ENCODE data around the gene PLD5. TPM values are rescaled to one million over a fixed set of nuclear protein-coding genes. Genes with fewer than 3 reads are reported as not detected.

The PLD5 gene
- under 0.01 TPM for total RNA-seq

- no peaks in the 10 kb centered on the region for H3K9me3 ChIP-seq (ENCODE audit: low read depth, low read length)
- H3K4me3 ChIP-seq (ENCODE audit: low read length): no peak within 1 kb of the TSS
- peaks cover 58% of the 10 kb centered on the region for H3K27me3 ChIP-seq (ENCODE audit: insufficient read depth, low read length)
Observed at GRCh38 chr1:242524571-242525359, at the start of gene PLD5. TSS of gene PLD5 (minus strand) at chr1:242524697.

DNA sequence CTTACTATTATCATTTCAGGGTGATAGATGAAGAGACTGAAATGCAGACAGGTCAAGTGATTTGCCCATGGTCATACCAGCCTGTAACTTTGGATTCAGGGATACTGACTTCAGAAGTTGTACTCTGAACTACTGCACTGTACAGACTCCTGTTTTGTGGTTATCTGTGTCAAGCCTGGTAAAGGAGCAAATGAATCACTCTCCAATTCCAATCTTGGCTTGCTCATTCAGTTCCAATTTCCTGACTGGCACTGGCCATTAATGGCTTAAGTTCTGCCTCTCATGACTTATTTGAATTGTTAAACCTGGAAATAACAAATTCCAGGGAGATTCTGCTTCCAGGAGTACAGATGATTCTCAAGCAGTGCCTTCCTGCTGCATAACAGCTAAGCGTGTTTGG, 45.4 kb upstream of the PLD5 start:
- Histone ChIP-seq H3K9me3 (ENCODE audit: low read depth, low read length) (no peaks in the 10 kb centered on the region), H3K4me1 (ENCODE audit: insufficient read depth, low read length) (no peaks in the 10 kb centered on the region), H3K4me3 (ENCODE audit: low read length) (no peak overlapping the region), H3K27me3 (ENCODE audit: insufficient read depth, low read length) (no peaks in the 10 kb centered on the region)

More at GRCh38 chr1:242524571-242525359, at the start of gene PLD5:
- no peaks in the 10 kb centered on the region for H3K4me1 ChIP-seq (ENCODE audit: insufficient read depth, low read length)

GRCh38 chr1:242568666-242569065, 44.2 kb upstream of the PLD5 start:
- no peaks in the 10 kb centered on the region for H3K9me3 ChIP-seq (ENCODE audit: low read depth, low read length)
- H3K27me3 ChIP-seq (ENCODE audit: insufficient read depth, low read length): no peaks in the 10 kb centered on the region
- no peak overlapping the region for H3K4me3 ChIP-seq (ENCODE audit: low read length)
- no peaks in the 10 kb centered on the region for H3K4me1 ChIP-seq (ENCODE audit: insufficient read depth, low read length)

DNA sequence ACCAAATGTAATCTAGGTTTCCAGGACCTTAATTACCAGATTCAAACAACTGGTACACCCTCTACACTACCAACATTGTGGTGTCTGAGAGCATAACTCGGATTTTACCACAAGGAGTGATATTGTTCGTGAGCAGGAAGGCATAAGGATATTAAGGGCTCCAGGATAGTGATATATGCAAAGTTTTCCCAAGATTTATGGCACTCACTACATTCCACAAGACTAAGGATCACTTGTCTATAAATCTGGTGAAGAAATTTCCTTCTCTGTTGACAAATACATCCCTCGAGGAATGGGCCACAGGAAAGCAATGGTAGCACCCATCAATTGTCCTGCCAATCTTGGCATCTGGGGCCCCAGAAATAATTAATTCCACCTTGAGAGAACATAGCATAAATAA, 43.1 kb upstream of the PLD5 start:
- no peaks in the 10 kb centered on the region for H3K27me3 ChIP-seq (ENCODE audit: insufficient read depth, low read length)
- H3K4me1 ChIP-seq (ENCODE audit: insufficient read depth, low read length): no peaks in the 10 kb centered on the region
- H3K9me3 ChIP-seq (ENCODE audit: low read depth, low read length): no peaks in the 10 kb centered on the region
- no peak overlapping the region for H3K4me3 ChIP-seq (ENCODE audit: low read length)

DNA sequence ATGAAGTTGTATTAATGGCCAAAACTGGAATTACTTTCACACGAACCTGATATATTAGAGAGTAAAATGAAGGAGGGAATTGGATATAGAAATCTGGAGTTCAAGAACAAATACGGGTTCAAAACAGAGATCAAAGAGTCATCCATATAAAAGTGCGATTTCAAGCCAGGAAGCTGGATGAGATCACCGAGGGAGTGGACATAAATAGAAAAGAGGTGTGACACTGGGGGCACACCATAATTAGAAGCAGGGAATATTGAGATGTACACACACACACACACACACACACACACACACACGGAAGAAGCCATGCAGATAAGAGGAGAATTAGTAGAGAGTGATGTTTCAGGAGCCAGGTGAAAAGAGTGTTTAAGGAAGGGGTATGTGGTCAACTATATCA, 32.3 kb upstream of the PLD5 start:
- Histone ChIP-seq H3K4me1 (ENCODE audit: insufficient read depth, low read length) (no peaks in the 10 kb centered on the region), H3K4me3 (ENCODE audit: low read length) (no peak overlapping the region), H3K27me3 (ENCODE audit: insufficient read depth, low read length) (no peaks in the 10 kb centered on the region), H3K9me3 (ENCODE audit: low read depth, low read length) (no peaks in the 10 kb centered on the region)

DNA sequence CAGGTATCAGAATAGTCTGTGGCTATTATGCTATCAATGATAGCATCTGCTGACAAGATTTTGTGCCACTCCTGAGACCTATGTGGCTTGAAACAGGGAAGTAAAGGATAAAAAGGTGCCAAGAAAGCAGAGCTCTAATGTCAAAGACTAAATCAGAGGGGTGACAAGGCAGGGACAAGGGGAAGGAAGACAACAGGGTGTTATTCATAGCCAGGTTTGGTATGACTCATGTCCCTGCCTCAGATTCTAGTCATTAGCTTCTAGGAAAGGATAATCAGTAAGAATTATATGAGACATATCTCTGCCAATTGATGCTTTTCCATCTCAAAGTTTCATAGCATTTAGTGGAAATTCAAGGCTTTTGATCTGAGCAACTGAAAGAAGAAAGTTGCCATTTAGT, 31.8 kb upstream of the PLD5 start:
- Histone ChIP-seq H3K27me3 (ENCODE audit: insufficient read depth, low read length) (no peaks in the 10 kb centered on the region), H3K4me3 (ENCODE audit: low read length) (no peak overlapping the region), H3K9me3 (ENCODE audit: low read depth, low read length) (no peaks in the 10 kb centered on the region), H3K4me1 (ENCODE audit: insufficient read depth, low read length) (no peaks in the 10 kb centered on the region)

GRCh38 chr1:242554577-242554976, 30.1 kb upstream of the PLD5 start:
- no peaks in the 10 kb centered on the region for H3K9me3 ChIP-seq (ENCODE audit: low read depth, low read length)
- H3K4me1 ChIP-seq (ENCODE audit: insufficient read depth, low read length): no peaks in the 10 kb centered on the region
- H3K27me3 ChIP-seq (ENCODE audit: insufficient read depth, low read length): no peaks in the 10 kb centered on the region
- H3K4me3 ChIP-seq (ENCODE audit: low read length): no peak overlapping the region

GRCh38 chr1:242546849-242547729, 22.6 kb upstream of the PLD5 start:
- no peaks in the 10 kb centered on the region for H3K27me3 ChIP-seq (ENCODE audit: insufficient read depth, low read length)
- no peak overlapping the region for H3K4me3 ChIP-seq (ENCODE audit: low read length)
- H3K9me3 ChIP-seq (ENCODE audit: low read depth, low read length): no peaks in the 10 kb centered on the region
- no peaks in the 10 kb centered on the region for H3K4me1 ChIP-seq (ENCODE audit: insufficient read depth, low read length)

DNA sequence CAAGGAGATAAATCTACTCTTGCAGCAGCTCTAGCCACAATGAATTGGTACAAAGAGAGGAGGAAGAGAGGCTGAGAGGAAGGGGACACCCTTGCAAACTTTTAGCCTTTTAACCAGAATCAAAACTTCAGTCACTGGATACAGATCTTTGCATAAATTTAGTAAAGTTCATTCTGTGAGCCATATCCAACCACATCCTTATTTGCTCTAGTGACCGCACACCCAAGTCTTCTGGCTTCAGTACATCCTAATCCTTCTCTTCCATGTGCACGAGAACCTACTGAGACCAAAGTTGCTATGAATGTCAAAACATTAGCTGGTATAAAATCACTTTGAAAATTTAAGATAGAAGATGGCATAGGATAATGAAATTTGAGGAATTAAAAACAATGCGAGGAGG, 21.9 kb upstream of the PLD5 start:
- H3K9me3 ChIP-seq (ENCODE audit: low read depth, low read length): no peaks in the 10 kb centered on the region
- H3K27me3 ChIP-seq (ENCODE audit: insufficient read depth, low read length): no peaks in the 10 kb centered on the region
- no peaks in the 10 kb centered on the region for H3K4me1 ChIP-seq (ENCODE audit: insufficient read depth, low read length)
- no peak overlapping the region for H3K4me3 ChIP-seq (ENCODE audit: low read length)

GRCh38 chr1:242544071-242544470, 19.6 kb upstream of the PLD5 start:
- Histone ChIP-seq H3K4me1 (ENCODE audit: insufficient read depth, low read length) (no peaks in the 10 kb centered on the region), H3K4me3 (ENCODE audit: low read length) (no peak overlapping the region), H3K27me3 (ENCODE audit: insufficient read depth, low read length) (no peaks in the 10 kb centered on the region), H3K9me3 (ENCODE audit: low read depth, low read length) (no peaks in the 10 kb centered on the region)

GRCh38 chr1:242542271-242542670, 17.8 kb upstream of the PLD5 start:
- Histone ChIP-seq H3K27me3 (ENCODE audit: insufficient read depth, low read length) (no peaks in the 10 kb centered on the region), H3K4me1 (ENCODE audit: insufficient read depth, low read length) (no peaks in the 10 kb centered on the region), H3K4me3 (ENCODE audit: low read length) (no peak overlapping the region), H3K9me3 (ENCODE audit: low read depth, low read length) (no peaks in the 10 kb centered on the region)

- no peaks in the 10 kb centered on the region for H3K9me3 ChIP-seq (ENCODE audit: low read depth, low read length)
- no peaks in the 10 kb centered on the region for H3K27me3 ChIP-seq (ENCODE audit: insufficient read depth, low read length)
- no peaks in the 10 kb centered on the region for H3K4me1 ChIP-seq (ENCODE audit: insufficient read depth, low read length)
- H3K4me3 ChIP-seq (ENCODE audit: low read length): no peak overlapping the region
Observed at GRCh38 chr1:242535986-242536385, 11.5 kb upstream of the PLD5 start.

DNA sequence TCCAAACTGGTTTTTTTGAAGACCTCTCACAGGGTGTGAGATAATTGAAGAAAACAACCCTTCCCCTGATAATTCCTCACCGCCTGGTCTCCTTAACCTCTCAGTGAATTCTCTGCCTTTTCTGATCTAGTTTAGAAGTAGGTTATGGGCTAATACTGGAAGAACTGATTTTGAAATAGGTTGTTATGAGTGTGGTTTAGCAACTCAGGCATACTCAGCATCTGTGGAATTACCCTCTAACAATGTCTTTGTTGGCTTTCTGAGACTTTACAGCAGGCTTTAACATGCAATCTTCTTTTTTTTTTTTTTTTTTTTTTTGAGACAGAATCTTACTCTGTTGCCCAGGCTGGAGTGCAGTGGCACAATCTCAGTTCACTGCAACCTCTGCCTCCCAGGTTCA, 10.3 kb upstream of the PLD5 start:
- H3K4me3 ChIP-seq (ENCODE audit: low read length): no peak overlapping the region
- H3K9me3 ChIP-seq (ENCODE audit: low read depth, low read length): no peaks in the 10 kb centered on the region
- no peaks in the 10 kb centered on the region for H3K4me1 ChIP-seq (ENCODE audit: insufficient read depth, low read length)
- H3K27me3 ChIP-seq (ENCODE audit: insufficient read depth, low read length): no peaks in the 10 kb centered on the region

GRCh38 chr1:242530761-242531160, 6.3 kb upstream of the PLD5 start:
- Histone ChIP-seq H3K4me3 (ENCODE audit: low read length) (no peak overlapping the region), H3K4me1 (ENCODE audit: insufficient read depth, low read length) (no peaks in the 10 kb centered on the region)

GRCh38 chr1:242525769-242526168, 1.3 kb upstream of the PLD5 start:
- H3K9me3 ChIP-seq (ENCODE audit: low read depth, low read length): no peaks in the 10 kb centered on the region
- peaks cover 54% of the 10 kb centered on the region for H3K27me3 ChIP-seq (ENCODE audit: insufficient read depth, low read length)
- H3K4me1 ChIP-seq (ENCODE audit: insufficient read depth, low read length): no peaks in the 10 kb centered on the region
- no peak overlapping the region for H3K4me3 ChIP-seq (ENCODE audit: low read length)

More at GRCh38 chr1:242530761-242531160, 6.3 kb upstream of the PLD5 start:
- peaks cover 20% of the 10 kb centered on the region for H3K27me3 ChIP-seq (ENCODE audit: insufficient read depth, low read length)
- H3K9me3 ChIP-seq (ENCODE audit: low read depth, low read length): no peaks in the 10 kb centered on the region

Data from mononuclear cell (primary cell).